Sciatic nerve (tissue), 2 donors: ENCODE measurements around the gene GLI2. TPM values are rescaled to one million over a fixed set of nuclear protein-coding genes. Genes with fewer than 3 reads are reported as not detected.
A peak's percentile ranks its signal among the peaks of the same experiment; 100 is the strongest.

Experiments
- ATAC-seq: fragments of 200-7000 bp; cut with Tn5 transposase; one replicate; pipeline ENCODE4 v1.9.1; 2020; ENCODE audit warnings: mild to moderate bottlenecking, moderate library complexity
- DNase-seq: peaks from one replicate; pipeline ENCODE4 v3.0.0-alpha.2; 2020; ENCODE audit warnings: low spot score
- intact Hi-C: fragments of 100-400 bp; cut with DNase I; formaldehyde crosslinking; loops from one replicate; pipeline ENCODE4 v1.14.2; 2022
- total RNA-seq: library from RNA; stranded (reverse); fragmentation: NEBNext Ultra II Directional; extraction: Animal tissue kit (Norgen Biotek cat#: 25700); gene quantifications from one replicate; pipeline ENCODE4 v1.2.1, GENCODE V29; 2021
- donor health status: DM: no; HTN: no; CAD: no.
- donor health status: DM: no; HTN: no; CAD: no.

GLI2 gene
- 14.4 TPM for total RNA-seq

DNA sequence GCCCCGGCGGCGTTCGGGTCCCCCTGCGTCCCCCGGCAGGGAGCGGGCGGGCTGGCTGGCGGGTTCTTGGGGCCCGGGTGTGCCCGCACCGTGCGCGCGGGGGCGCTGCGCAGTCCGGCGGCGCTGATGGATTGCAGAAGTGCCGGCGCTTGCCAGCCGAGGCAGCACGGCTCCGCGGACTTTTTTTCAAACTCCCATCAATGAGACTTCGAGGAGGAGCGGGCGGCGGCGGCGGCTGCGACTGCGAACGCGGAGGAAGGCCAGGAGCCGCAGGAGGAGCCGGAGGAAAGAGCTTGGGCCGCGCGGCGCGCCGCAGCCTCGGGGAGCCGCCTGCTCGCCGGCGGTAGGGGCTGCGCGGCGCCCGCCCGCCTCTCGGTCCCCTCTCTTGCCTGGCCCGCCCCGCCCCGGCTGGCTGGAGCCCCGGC is at the start of gene GLI2:
TSS of gene GLI2 (plus strand) at position 123 of the 425 bp plus-strand sequence. CDS start 61,453 bp downstream, outside the sequence.
- DNase-seq, result peak; percentile 87
- intact Hi-C loops, result no loop called here
- peak; percentile 67 for ATAC-seq

DNA sequence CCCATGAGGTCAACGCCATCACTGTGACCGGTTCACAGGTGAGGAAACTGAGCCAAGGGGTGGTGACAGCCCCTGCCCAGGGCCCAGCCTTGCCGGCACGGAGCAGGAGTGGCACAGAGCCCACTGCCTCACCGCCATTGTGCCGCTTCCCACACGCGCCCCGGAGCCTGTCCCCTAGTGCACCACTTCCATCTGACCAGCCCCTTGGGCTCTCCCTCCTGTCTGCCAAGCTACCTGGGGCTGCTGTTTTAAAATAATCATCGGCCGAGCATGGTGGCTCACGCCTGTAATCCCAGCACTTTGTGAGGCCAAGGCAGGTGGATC is 49.7 kb upstream of the GLI2 start:
- ATAC-seq (no peak), DNase-seq (no peak)
- intact Hi-C loops, result no loop called here

DNA sequence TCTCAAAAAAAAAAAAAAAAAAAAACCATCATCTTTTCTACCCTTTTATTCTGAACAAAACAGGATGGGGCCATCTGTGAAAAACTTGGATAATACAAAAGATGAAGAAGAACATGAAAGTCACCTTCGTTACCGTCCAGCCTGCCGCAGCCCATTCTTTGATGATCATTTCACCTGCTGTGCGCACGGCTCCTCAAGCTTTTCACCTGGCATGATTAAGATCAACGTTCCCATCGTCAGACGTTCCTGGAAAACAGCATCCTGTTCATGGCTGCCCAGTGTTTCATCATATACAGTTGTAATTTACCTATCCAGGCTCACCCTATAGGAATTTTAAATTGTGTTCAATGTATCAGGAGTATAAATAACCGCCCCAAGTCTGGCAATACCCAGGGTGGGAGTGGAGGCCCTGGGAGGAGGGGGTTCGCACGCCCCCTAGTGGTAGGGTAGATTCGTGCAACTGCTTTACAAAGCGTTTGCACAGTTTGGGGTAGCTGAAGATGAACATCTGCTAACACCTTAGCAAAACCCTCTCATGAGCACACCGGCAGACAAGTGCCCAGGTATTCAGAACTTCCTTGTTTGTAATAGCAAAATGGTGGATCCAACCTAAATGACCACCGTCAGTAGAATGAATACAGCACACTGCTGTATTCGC is 49.0 kb upstream of the GLI2 start:
- intact Hi-C loops, result no loop called here
- ATAC-seq (no peak), DNase-seq (no peak)

DNA sequence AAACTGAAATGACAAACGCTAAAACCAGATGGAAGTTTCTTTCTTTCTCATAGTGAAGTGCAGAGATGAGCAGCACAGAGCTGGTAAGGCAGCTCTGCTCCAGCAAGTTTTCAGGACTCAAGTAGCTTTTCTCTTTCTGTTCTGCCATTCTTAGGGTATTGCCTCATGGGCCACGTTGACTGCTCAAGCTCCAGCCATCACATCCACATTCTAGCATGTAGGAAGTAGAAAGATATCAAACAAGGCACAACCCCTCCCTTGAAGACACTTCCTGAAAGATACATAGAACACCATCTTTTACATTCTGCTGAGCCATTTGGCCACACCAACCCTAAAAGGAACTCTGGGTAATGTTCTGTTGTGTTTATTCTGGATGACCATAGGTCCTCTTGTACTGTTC is 48.5 kb upstream of the GLI2 start:
- ATAC-seq (no peak), DNase-seq (no peak)
- intact Hi-C loops, result no loop called here

DNA sequence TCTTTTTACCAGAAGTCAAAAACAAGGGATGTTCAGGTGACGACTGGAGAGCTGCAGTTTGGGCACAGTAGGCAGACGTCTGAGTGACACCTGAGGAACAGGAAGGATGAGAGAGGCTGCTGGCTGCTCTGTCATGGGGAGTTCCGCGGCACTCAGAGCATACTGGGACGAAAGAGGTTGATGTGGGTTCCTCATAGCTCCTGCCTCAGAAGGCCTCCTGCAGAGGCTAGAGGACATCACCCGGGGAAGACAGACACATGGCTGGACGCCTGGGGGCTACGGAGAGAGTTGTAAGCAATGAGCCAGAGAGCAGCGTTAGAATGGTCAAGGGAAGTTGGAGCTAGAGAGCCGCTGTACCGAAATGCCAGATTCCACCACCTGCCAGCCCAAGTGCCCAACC is 45.1 kb upstream of the GLI2 start:
- ATAC-seq (no peak), DNase-seq (no peak)
- intact Hi-C loops, result no loop called here

DNA sequence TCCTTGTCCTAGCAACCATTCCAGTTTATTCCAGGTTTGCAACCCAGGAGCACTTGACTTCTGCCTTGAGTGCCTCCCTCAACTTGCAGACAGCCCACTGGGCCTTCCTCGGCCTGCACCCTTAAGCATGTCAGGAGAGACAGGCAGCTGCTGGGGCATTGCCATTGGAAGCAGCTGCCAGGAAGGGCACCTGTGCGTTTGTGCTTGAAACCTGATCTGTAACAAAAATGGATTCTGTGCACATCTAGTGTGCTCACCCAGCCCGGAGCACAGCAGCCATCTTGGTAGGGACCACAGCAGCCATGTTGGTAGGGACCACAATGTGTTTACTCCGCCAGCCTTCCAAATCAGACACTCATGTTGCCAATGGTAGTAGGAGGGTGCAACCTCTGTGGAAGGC is 44.3 kb upstream of the GLI2 start:
- DNase-seq, result no peak

DNA sequence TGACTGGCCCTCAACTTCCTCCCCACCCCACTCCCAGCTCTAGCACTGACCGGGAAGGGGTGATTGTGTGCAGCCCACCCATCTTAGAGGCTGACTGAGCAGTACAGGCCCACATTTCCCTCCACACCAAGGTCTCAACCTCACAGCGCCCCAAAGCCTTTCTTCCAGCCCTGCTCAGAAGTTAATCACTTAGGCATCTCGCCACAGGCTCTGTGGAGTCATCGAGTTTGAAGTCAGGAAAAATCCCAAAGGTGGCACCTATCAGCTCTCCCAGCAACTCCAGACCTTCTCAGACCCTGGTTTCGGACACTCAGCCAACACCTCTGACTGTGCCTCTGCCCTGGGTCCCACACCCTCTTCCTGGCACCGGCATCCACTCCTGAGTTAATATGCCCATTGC is 43.0 kb upstream of the GLI2 start:
- intact Hi-C loops, result no loop called here
- no peak for DNase-seq

More for the DNA sequence above, 44.3 kb upstream of the GLI2 start:
- ATAC-seq, result no peak
- intact Hi-C loops, result no loop called here

DNA sequence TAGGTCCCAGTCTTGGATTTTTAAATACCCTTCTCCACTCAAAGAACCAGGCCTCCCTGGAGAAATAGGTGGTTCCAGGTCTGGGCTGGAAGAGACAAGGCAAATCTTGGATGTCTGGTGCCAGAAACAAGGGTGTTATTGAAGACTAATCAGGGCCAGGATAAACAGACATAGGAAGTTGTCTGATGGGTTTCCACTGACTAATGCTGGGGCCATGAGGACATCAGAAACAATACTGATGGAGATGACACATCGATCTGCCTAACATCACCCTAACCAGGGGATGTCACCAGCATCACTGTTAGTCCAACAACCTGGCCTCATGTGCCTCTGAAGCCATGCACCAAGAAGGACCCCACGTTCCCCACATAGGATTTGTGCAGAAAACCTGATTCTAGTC is 42.5 kb upstream of the GLI2 start:
- ATAC-seq, result no peak
- no peak for DNase-seq
- intact Hi-C loops, result no loop called here

More for the DNA sequence above, 43.0 kb upstream of the GLI2 start:
- no peak for ATAC-seq

DNA sequence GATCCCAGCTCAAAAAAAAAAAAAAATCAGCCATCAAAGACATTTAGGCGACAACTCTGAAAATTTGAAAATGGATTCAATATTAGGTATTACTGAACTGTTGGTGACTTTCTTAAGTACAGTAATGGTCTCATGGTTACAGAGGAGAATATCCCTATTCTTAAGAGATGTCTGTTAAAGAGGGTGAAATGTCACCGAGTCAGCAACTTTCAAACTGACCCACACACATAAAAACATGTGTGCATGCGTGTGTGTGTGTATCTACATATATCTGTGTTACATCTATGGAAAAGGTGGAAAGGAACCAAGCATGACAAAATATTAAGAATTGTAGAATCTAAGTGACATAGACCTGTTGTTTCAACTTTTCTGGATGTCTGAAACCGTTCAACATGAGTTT is 41.6 kb upstream of the GLI2 start:
- no peak for DNase-seq
- no peak for ATAC-seq
- intact Hi-C loops, result no loop called here

DNA sequence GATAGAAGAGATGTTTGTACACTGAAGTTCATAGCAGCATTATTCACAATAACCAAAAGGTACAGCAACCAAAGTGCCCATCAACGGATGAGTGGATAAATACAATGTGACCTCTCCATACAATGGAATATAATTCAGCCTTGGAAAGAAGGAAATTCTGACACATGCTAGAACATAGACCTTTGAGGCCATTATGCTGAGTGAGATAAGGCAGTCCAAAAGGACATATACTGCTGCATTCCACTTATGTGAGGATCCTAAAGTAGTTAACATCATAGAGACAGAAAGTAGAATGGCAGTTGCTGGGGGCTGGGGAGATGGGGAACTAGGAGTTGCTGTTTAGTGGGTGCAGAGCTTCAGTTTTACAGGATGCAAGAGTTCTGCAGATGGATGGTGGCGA is 38.2 kb upstream of the GLI2 start:
- no peak for DNase-seq
- intact Hi-C loops, result loop anchor here (5.0 kb wide), 2 partner anchors 380 to 1205 kb away; no protein-coding TSS in a partner anchor
- no peak for ATAC-seq

DNA sequence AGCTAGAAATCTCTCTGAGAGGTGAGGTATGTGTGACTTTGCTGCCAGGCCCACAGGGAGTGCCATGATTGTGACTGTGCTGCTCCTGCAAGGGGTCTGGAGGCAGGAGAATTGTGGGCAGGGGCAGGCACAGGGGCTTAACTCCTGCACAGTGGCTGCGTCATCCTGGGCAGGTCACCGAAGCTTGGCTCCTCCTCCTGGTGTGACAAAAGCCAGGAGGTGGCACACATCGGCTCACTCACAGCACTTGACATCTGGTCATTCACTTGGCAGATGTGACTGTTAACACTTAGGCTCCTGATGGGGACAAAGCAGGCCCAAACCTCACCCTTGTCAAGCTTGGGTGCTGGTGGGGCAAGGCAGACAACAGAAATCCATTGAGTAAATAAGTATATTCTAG is 36.4 kb upstream of the GLI2 start:
- no peak for ATAC-seq
- no peak for DNase-seq
- intact Hi-C loops, result loop anchor here (5.0 kb wide), 2 partner anchors 378 to 1207 kb away; no protein-coding TSS in a partner anchor

DNA sequence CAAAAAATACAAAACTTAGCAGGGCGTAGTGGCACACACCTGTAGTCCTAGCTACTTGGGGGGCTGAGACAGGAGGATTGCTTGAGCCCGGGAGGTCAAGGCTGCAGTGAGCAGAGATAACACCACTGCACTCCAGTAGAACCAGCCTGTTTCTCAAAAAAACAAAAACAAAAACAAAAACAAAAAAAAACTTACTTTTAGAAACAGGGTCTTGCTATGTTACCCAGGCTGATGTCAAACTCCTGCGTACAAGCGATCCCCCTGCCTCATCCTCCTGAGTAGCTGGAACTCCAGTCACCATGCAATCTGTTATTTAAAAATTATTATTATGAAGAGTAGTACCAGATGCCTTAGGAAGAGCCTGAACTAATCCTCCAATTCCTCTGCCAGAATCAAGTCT is 35.0 kb upstream of the GLI2 start:
- DNase-seq (no peak), ATAC-seq (no peak)
- intact Hi-C loops, result no loop called here

DNA sequence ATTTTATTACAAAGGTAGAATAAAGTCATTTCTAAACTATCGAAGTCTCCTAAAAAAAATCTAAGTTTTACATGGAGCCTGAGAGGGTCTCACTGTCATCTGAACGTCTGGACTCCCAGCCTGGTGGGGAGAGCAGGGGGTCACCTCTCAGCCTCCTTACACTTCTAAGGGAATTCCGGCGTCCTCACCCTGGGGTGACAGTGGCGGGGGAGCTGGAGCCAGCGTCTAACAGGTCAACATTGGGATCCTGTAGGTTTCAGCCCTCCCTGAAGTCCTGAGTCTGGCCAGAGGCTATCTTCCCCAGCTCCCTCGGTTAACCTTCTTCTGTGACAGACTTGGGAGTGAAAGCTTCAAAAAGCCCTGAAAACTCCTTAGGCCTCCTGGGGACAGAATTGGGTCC is 34.6 kb upstream of the GLI2 start:
- DNase-seq (no peak), ATAC-seq (no peak)
- intact Hi-C loops, result no loop called here

DNA sequence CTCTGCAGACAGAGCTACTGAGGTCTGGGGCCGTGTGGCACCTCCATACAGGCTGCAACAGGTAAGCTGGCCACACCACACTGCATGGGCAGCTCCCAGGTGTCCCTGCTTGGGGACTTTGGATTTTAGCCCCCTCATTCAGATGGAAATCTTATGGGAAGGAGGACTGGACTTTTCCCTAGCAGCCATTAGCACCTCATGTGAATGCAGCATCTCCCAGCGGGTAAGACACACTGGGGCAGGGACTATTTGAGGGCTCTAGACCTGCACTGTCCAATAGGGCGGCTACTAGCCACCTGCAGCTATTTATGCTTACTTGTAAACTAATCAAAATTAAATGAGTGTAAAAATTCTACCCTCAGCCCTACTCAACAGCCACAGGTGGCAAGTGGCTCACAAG is 34.2 kb upstream of the GLI2 start:
- DNase-seq (peak; percentile 14), ATAC-seq (no peak)

DNA sequence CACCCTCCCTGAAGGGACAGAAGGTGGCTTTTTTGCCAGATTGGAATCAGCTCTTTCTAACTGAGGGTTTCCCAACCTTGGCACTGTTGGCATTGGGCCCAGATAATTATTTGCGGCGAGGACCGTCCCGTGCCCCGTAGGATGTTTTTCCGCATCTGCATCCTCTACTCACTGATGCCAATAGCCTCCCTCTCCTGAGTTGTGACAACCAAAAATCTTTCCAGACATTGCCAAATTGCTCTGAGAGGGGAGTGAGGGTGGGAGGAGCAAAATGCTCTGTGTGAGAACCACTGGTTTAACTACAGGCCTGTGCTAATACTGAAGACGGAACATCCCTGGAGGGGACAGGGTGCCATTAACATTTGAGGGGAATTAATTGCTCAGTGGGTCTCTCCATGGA is 33.6 kb upstream of the GLI2 start:
- no peak for ATAC-seq
- peak; percentile 48 for DNase-seq
- intact Hi-C loops, result no loop called here

More for the DNA sequence above, 34.2 kb upstream of the GLI2 start:
- intact Hi-C loops, result no loop called here

DNA sequence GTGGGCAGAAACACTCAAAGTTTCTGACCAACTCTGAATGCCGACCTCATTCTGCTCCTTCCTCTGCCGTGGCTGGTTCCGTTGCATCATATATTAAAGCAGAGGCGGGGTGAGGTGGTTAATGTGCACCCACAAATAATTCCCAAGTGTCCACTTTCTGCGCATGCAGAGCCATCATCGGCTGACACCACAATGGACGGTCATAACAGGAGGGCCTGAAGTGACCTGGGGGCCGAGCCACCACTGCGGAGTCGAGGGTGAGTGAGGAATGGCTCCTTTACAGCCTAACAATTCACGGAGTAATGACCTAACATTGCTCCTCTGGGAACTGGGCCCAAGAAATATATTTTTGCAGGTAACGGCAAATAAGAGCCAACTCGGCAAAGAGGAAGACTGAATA is 32.9 kb upstream of the GLI2 start:
- DNase-seq (no peak), ATAC-seq (no peak)
- intact Hi-C loops, result no loop called here

DNA sequence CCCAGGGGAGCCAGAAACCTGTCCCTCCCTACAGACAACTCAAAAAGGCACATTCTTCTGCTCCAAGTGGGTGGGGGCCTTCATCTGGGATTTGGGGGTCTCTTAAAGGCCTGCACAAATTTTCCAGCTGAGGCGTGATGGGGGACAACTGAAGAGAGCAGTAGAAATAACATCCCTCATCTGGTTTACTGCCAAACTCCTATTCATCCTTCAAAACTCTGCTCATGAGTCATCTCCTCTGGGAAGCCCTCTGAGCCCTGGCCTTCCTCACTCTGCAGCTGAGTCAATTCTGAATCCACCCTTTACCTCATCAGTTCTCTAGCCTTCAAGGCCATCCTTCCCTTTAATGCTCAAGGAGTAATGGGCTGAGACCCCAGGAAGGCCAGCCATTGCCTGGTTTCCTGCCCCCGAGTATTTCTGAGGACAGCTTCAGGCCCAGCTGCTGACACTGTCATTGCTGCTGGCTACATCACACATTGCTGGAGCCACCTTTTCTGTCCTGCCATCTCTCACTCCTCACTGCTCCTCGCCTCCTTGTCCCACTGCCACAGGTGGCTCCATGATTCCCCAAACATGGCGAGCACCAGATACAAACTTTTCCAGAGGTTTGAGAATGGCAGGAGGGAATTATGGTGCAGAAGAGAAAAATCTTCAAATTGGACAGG is 32.2 kb upstream of the GLI2 start:
- DNase-seq (no peak), ATAC-seq (no peak)
- intact Hi-C loops, result no loop called here

DNA sequence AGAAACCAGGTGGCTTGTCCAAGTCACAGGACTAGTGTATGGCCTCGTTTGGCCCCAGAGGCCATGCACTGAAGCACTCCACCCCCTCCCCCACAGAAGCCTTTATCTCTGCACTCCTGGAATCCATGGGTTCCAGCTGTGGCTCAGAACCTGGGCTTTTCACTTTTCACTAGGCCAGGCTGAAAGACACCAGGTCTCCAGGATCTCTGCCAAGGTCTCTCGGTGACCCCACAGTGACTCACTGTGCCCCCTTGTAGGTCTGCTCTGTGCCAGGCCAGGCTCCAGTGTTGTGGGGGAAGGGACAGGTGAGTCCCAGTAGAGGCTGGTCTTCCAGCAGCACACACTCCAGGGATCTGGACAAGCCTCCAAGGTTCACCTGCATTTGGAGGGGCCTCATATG is 31.0 kb upstream of the GLI2 start:
- DNase-seq, result no peak
- intact Hi-C loops, result no loop called here

DNA sequence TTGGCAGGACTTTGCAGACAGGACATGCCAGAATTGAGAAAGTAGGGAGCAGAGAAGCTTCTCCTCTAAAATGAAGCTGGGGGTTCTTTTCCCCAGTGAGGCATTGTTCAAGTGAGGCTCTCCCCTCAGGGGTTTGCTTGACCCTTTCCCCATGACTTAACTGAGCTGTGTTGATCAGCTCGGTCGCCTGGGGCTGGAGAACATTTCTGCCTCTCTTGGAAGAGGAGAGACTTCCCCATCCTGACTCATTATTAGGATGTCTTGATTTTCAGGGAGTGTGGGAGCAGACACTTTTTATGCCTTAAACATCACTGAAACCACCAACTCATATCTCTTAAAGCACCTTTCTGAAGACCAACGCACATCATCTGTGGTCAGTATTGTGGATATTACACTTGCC is 27.9 kb upstream of the GLI2 start:
- ATAC-seq (no peak), DNase-seq (no peak)
- intact Hi-C loops, result no loop called here

More for the DNA sequence above, 31.0 kb upstream of the GLI2 start:
- ATAC-seq, result no peak

DNA sequence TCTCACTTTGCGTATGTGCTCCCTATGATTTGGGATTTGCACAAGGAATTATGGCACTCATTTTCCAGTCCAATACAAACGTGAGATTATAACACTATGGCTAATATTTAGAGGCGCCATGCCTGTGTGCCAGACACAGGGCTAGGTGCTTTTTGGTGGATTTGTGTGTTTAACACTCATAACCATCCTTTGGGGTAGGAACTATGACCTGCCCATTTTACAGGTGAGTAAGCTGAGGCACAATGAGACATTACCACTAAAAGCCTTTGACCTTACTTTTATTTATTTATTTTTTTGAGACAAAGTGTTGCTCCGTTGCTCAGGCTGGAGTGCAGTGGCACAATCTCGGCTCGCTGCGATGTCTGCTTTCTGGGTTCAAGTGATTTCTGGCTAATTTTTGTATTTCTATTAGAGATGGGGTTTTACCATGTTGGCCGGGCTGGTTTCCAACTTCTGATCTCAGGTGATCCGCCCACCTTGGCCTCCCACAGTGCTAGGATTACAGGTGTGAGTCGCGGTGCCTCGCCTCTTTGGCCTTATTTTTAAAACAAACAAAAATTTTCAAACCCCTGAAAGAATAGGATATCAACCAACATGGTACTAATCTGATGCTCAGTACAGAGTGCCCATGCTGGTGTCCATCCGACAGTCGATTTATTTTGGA is 26.6 kb upstream of the GLI2 start:
- no peak for ATAC-seq
- intact Hi-C loops, result no loop called here
- no peak for DNase-seq
